Sciatic nerve (tissue), 2 donors: ENCODE measurements around the gene ITGAD. TPM values are rescaled to one million over a fixed set of nuclear protein-coding genes. Genes with fewer than 3 reads are reported as not detected.
"Not testable (repeated sequence)": the region's sequence is repeated elsewhere in the genome, so short reads cannot be mapped to it uniquely, and the experiment has no call there.

Source experiments
- ATAC-seq: fragments of 200-7000 bp; cut with Tn5 transposase; one replicate; pipeline ENCODE4 v1.9.1; 2020; ENCODE audit warnings: mild to moderate bottlenecking, moderate library complexity
- DNase-seq: peaks from one replicate; pipeline ENCODE4 v3.0.0-alpha.2; 2020; ENCODE audit warnings: low spot score
- intact Hi-C: fragments of 100-400 bp; cut with DNase I; formaldehyde crosslinking; loops from one replicate; pipeline ENCODE4 v1.14.2; 2022
- total RNA-seq: library from RNA; stranded (reverse); fragmentation: NEBNext Ultra II Directional; extraction: Animal tissue kit (Norgen Biotek cat#: 25700); gene quantifications from one replicate; pipeline ENCODE4 v1.2.1, GENCODE V29; 2021
- donor health status: DM: no; HTN: no; CAD: no.
- donor health status: DM: no; HTN: no; CAD: no.

The ITGAD gene
- total RNA-seq, 1 donor from 2014 or later, result 0.89 TPM

- intact Hi-C loops, result no loop called here
- ATAC-seq (peak; percentile 73), DNase-seq (peak; percentile 68)
Observed at GRCh38 chr16:31395647-31396046, 2.5 kb downstream of the ITGAD start.

DNA sequence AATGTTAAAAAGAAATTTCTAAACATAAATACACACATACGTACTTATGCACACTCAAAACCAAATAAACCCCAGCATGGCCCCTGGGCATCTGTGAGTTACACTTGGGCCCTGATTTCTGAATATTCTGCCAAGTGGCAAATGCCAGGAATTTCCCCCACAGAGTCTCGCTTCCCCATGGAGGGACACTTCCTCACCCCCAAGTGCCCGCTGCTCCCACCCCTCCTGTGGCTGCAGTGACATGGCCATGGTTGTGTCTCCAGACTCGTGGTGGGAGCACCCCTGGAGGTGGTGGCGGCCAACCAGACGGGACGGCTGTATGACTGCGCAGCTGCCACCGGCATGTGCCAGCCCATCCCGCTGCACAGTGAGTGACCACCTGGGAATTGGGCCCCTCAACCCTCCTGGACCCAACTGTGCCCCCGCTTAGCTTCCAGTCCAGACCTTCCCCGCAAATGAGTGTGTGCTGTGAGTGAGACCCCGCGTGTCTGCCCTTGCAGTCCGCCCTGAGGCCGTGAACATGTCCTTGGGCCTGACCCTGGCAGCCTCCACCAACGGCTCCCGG, 4.0 kb downstream of the ITGAD start:
- ATAC-seq (no peak), DNase-seq (no peak)
- intact Hi-C loops, result no loop called here

- intact Hi-C loops, result no loop called here
- no peak for ATAC-seq
- DNase-seq, result no peak
Observed at GRCh38 chr16:31397701-31398100, 4.6 kb downstream of the ITGAD start.

GRCh38 chr16:31400191-31400590, 7.1 kb downstream of the ITGAD start:
- ATAC-seq, result no peak
- intact Hi-C loops, result no loop called here
- no peak for DNase-seq

GRCh38 chr16:31401436-31401835, 8.3 kb downstream of the ITGAD start:
- intact Hi-C loops, result no loop called here
- ATAC-seq (no peak), DNase-seq (no peak)

DNA sequence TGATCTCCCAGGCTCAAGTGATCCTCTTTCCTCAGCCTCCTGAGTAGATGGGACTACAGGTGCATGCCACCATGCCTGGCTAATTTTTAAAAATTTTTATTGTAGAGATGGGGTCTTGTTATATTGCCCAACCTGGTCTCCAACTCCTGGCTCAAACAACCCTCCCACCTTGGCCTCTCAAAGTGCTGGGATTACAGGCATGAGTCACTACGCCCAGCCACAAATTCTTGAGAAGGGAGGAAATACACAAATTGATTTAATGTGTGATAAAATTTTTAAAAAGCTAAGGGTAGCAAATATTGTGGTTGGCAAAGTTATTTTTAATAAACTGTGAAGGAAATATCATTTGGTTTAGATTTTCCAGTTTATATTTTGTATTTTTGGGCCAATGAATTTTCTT, 9.6 kb downstream of the ITGAD start:
- ATAC-seq (no peak), DNase-seq (no peak)
- intact Hi-C loops, result no loop called here

DNA sequence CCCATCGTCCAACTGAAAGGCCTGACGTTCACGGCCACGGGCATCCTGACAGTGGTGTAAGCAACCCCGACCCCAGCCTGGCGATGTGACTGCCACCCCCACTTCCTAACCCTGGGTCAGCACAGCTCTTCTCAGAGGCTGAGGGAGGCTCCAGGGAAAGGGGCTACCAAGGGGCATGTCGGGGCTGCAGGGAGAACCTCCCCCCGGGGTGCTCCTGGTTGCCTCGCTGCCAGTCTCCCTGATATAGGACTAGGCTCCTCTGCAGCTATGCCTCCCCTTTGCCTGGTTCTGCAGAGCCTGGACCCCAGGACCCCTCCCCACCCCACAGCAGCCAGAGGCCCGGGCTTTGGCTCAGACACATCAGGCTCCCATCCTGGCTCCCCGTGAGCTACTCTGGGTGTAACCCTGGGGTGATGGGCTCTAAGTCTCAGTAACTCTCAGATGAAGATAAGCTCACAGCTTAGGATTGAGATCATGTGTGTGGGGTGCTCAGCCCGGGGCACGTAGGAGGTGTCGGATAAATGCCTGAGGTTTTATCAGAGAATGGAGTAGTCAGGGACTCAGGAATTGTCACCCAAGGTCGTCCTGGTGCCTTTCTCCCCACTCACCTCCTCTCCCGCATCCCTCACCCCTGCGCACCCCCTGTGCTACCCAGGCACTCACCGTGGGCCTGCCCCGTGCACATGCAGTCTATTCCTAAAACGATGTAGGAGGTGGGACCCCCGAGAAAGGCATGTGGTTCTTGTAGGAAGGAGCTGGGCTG, 10.6 kb downstream of the ITGAD start:
- no peak for ATAC-seq
- intact Hi-C loops, result no loop called here
- no peak for DNase-seq

DNA sequence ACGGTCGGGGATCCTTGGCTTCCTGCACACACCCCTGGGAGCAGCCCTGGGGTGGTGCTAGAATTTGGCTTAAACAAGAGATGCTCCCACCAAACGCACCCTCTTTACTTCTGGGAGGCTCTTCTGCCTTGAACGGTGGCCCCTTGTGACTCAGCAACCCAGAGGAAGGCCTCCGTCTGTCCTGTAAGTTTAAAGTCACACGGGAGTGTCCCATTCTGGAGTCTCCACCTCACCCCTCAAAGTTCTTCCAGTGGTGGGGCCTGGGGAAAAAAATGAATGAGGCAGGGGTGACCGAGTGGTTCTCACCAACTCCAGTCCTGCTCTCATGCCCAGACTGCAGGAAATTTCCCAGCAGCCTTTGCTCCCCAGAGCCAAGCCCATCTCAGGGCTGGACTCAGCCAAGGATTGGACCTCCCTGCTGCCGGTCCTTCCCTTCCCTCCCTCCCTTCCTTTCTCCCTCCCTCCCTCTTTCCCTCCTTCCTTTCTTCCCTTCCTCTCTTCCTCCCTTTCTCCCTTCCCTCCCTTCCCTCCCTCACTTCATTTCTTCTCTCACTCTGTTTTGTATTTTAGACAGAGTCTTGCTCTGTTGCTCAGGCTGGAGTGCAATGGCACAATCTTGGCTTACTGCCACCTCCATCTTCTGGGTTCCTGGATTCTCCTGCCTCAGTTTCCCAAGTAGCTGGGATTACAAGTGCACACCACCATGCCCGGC, 11.4 kb downstream of the ITGAD start:
- no peak for ATAC-seq
- intact Hi-C loops, result no loop called here
- no peak for DNase-seq

GRCh38 chr16:31407406-31407805, 14.3 kb downstream of the ITGAD start:
- DNase-seq (no peak), ATAC-seq (no peak)
- intact Hi-C loops, result no loop called here

- DNase-seq (no peak), ATAC-seq (no peak)
Observed at GRCh38 chr16:31409433-31409832, 16.3 kb downstream of the ITGAD start.

GRCh38 chr16:31410082-31410481, 16.9 kb downstream of the ITGAD start:
- intact Hi-C loops, result no loop called here
- no peak for DNase-seq
- ATAC-seq, result no peak

More at GRCh38 chr16:31409433-31409832, 16.3 kb downstream of the ITGAD start:
- intact Hi-C loops, result no loop called here

- intact Hi-C loops, result no loop called here
- ATAC-seq, result no peak
- DNase-seq, result no peak
Observed at GRCh38 chr16:31411024-31411844, 18.1 kb downstream of the ITGAD start.

DNA sequence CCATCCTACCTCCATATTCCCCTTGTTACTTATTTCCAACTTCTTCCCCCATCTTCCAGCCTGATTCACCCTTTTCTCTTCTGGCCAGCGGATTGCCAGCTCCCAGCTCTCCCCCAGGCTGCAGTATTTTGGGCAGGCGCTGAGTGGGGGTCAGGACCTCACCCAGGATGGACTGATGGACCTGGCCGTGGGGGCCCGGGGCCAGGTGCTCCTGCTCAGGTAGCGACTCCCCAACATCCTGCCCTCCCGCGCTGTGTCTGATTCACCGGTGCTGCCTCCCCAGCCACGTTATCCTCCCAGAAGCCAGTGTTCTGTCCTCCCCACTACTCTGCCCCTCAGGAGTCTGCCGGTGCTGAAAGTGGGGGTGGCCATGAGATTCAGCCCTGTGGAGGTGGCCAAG, 19.6 kb downstream of the ITGAD start:
- intact Hi-C loops, result no loop called here
- no peak for DNase-seq
- no peak for ATAC-seq

- intact Hi-C loops, result no loop called here
- no peak for DNase-seq
- no peak for ATAC-seq
Observed at GRCh38 chr16:31413381-31413780, 20.2 kb downstream of the ITGAD start.

DNA sequence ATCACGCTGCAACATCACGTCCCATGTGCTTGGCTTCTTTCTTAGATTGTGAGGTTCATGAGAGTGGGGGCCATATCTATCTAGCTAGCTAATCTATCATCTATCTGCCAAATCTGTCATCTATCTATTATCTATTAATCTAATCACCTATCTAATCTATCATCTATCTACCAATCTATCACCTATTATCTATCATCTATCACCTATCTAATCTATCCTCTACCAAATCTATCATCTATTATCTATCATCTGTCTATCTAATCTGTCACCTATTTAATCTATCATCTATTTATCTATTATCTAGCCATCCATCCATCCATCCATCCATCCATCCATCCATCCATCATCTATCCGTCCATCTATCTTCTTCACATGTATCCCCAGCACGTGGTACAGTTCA, 20.8 kb downstream of the ITGAD start:
- ATAC-seq (no peak), DNase-seq (no peak)
- intact Hi-C loops, result no loop called here

DNA sequence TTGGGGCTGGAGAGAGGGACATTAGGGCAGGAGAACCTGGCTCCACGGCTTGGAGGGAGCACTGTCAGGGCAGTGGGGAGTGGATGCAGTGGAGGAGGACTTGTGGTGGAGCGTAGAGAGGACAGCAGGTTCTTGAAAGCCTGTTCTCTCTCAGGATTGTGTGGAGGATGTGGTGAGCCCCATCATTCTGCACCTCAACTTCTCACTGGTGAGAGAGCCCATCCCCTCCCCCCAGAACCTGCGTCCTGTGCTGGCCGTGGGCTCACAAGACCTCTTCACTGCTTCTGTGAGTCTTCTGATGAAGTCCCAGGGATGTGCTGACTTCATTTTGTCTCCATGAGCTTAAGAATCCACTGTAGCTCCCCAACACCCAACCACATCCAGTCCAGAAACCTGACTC, 21.6 kb downstream of the ITGAD start:
- no peak for ATAC-seq
- DNase-seq, result no peak
- intact Hi-C loops, result no loop called here

GRCh38 chr16:31416371-31416770, 23.2 kb downstream of the ITGAD start:
- ATAC-seq (no peak), DNase-seq (no peak)
- intact Hi-C loops, result no loop called here

DNA sequence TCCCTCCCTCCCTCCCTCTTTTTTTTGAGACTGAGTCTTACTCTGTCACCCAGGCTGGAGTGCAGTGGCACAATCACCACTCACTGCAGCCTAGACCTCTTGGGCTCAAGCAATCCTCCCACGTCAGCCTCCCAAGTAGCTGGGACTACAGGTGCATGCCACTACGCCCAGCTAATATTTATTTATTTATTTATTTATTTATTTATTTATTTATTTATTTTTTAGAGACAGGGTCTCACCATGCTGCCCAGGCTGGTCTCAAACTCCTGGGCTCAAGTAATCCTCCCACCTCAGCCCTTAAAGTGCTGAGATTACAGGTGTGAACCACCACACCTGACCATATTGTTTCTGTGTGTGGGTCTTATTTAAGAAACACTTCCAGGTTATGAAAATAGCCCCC, 23.9 kb downstream of the ITGAD start:
- ATAC-seq, intact Hi-C loops, DNase-seq: not testable (repeated sequence)

DNA sequence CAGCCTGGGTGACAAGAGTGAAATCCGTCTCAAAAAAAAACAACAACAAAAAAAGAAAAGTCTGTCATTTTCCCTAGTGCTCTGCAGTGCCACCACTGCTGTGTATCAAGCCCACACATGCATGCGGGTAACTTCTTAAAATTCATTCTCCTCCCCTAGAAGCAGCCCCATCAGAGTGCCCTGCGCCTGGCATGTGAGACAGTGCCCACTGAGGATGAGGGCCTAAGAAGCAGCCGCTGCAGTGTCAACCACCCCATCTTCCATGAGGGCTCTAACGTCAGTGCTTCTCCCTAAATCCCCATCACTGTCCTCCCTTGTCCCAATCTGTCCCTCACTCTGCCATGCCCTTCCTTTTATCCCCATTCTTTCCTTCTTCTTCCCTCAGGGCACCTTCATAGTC, 24.8 kb downstream of the ITGAD start:
- intact Hi-C loops, result no loop called here
- ATAC-seq (no peak), DNase-seq (no peak)

DNA sequence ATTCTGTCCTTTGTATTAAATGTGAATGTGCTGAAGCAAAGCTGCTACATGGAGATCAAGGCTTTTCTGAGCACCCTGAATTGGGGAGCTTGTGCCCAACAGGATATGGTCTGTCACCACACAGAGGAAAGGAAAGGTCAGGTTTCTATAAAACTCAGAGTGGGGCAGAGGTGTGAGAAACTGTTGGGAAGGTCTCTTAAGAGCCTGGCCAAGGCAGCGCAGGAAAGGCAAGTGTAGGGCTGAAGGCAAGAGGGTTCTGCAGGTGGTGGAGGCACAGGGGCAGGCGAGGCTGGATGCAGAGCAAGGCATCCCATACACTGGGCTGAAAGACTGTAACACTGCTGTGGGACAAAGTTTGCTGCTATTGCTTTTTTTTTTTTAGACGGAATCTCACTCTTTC, 26.9 kb downstream of the ITGAD start:
- no peak for DNase-seq
- intact Hi-C loops, result no loop called here
- ATAC-seq, result no peak
